ENCODE measurements around the gene TAF11L3. TPM values are rescaled to one million over a fixed set of nuclear protein-coding genes. Genes with fewer than 3 reads are reported as not detected.
"Not testable (repeated sequence)": the region's sequence is repeated elsewhere in the genome, so short reads cannot be mapped to it uniquely, and the experiment has no call there.

The TAF11L3 gene
- total and polyA plus RNA-seq, 2 donors (not counting 1 experiment from before 2014, with no cell fraction given): not detected

- Mint-ChIP-seq H3K27ac (no peak overlapping the region), H3K4me3 (no peak overlapping the region), H3K27me3 (no peaks in the 10 kb centered on the region), H3K4me1 (peaks cover 13% of the 10 kb centered on the region), H3K9me3 (ENCODE audit: insufficient read depth) (no peaks in the 10 kb centered on the region)
- TF ChIP-seq EZH2 (IDR thresholded peaks at IDR 0.05; ENCODE audit: borderline replicate concordance, insufficient read depth, low read depth, low read length, poor library complexity, severe bottlenecking): no peak
- no peak for TF ChIP-seq CTCF (IDR thresholded peaks at IDR 0.05)
- H3K9me3 ChIP-seq (ENCODE audit: control extremely low read depth in 1 of 3, control insufficient read depth in 2 of 3, insufficient read depth in 1 of 3, low read length in 2 of 3): no peaks in the 10 kb centered on the region
- no peak overlapping the region for H3K4me2 ChIP-seq (replicated peaks; ENCODE audit: low read depth, low read length, poor library complexity, severe bottlenecking)
- H2AFZ ChIP-seq (ENCODE audit: insufficient read depth, low read depth, low read length, poor library complexity, severe bottlenecking): no peak overlapping the region
- ATAC-seq (ENCODE audit: low read depth): no peak
- POLR2A ChIA-PET: no interaction called here
- H3K27me3 ChIP-seq (replicated peaks in 1 of 4; ENCODE audit: control extremely low read depth in 1 of 4, control insufficient read depth in 3 of 4, insufficient read depth in 4 of 4, low read length in 3 of 4): no peaks in the 10 kb centered on the region
- no peak overlapping the region for H3K4me3 ChIP-seq (ENCODE audit: control extremely low read depth in 1 of 5, extremely low read depth in 1 of 5, insufficient read depth in 1 of 5, low read depth in 2 of 5, low read length in 4 of 5)
- no peaks in the 10 kb centered on the region for H3K79me2 ChIP-seq (ENCODE audit: control insufficient read depth, insufficient read depth, low read length)
- H4K20me1 ChIP-seq (ENCODE audit: control insufficient read depth, insufficient read depth, low read length, poor library complexity, severe bottlenecking): no peaks in the 10 kb centered on the region
- WGBS (ENCODE audit: insufficient coverage): no CpG with 5 or more reads among the region's 4 CpGs
- CTCF ChIA-PET: no interaction called here
- H3K36me3 ChIP-seq (replicated peaks in 1 of 2; ENCODE audit: control extremely low read depth in 1 of 2, control insufficient read depth in 1 of 2, extremely low read depth in 1 of 2, insufficient read depth in 2 of 2, low read length in 1 of 2): no peaks in the 10 kb centered on the region
- no peak overlapping the region for H3K27ac ChIP-seq (ENCODE audit: low read length in 2 of 2)
- intact Hi-C loops (cut with micrococcal nuclease): no loop called here
- no peak overlapping the region for H3K9ac ChIP-seq (ENCODE audit: low read length)
- H3K4me1 ChIP-seq (ENCODE audit: control insufficient read depth in 2 of 2, insufficient read depth in 2 of 2, low read length in 2 of 2): no peaks in the 10 kb centered on the region
- DNase-seq: no peak
These were observed 36.8 kb upstream of the TAF11L3 start for GRCh38 chr5:17481378-17481777.

GRCh38 chr5:17482790-17483189 is 35.4 kb upstream of the TAF11L3 start:
- H3K27ac Mint-ChIP-seq: no peak overlapping the region
- Histone ChIP-seq H3K27me3 (replicated peaks in 1 of 4; ENCODE audit: control extremely low read depth in 1 of 4, control insufficient read depth in 3 of 4, insufficient read depth in 4 of 4, low read length in 3 of 4) (no peaks in the 10 kb centered on the region), H2AFZ (ENCODE audit: insufficient read depth, low read depth, low read length, poor library complexity, severe bottlenecking) (no peak overlapping the region), H3K27ac (ENCODE audit: low read length in 2 of 2) (no peak overlapping the region), H3K4me3 (ENCODE audit: control extremely low read depth in 1 of 5, extremely low read depth in 1 of 5, insufficient read depth in 1 of 5, low read depth in 2 of 5, low read length in 4 of 5) (no peak overlapping the region), H3K9ac (ENCODE audit: low read length) (no peak overlapping the region), H3K9me3 (ENCODE audit: control extremely low read depth in 1 of 3, control insufficient read depth in 2 of 3, insufficient read depth in 1 of 3, low read length in 2 of 3) (no peaks in the 10 kb centered on the region), H3K4me2 (replicated peaks; ENCODE audit: low read depth, low read length, poor library complexity, severe bottlenecking) (no peak overlapping the region), H3K36me3 (replicated peaks in 1 of 2; ENCODE audit: control extremely low read depth in 1 of 2, control insufficient read depth in 1 of 2, extremely low read depth in 1 of 2, insufficient read depth in 2 of 2, low read length in 1 of 2) (no peaks in the 10 kb centered on the region), H3K79me2 (ENCODE audit: control insufficient read depth, insufficient read depth, low read length) (no peaks in the 10 kb centered on the region), H4K20me1 (ENCODE audit: control insufficient read depth, insufficient read depth, low read length, poor library complexity, severe bottlenecking) (no peaks in the 10 kb centered on the region), H3K4me1 (ENCODE audit: control insufficient read depth in 2 of 2, insufficient read depth in 2 of 2, low read length in 2 of 2) (no peaks in the 10 kb centered on the region)
- H3K4me3 Mint-ChIP-seq: no peak overlapping the region
- H3K27me3 Mint-ChIP-seq: no peaks in the 10 kb centered on the region
- intact Hi-C loops (cut with micrococcal nuclease): no loop called here
- no peak for ATAC-seq (ENCODE audit: low read depth)
- ChIA-PET CTCF (no interaction called here), POLR2A (no interaction called here)
- TF ChIP-seq EZH2 (IDR thresholded peaks at IDR 0.05; ENCODE audit: borderline replicate concordance, insufficient read depth, low read depth, low read length, poor library complexity, severe bottlenecking): no peak
- TF ChIP-seq CTCF (IDR thresholded peaks at IDR 0.05): no peak
- DNase-seq: no peak
- peaks cover 5% of the 10 kb centered on the region for H3K4me1 Mint-ChIP-seq
- no peaks in the 10 kb centered on the region for H3K9me3 Mint-ChIP-seq (ENCODE audit: insufficient read depth)
- WGBS (ENCODE audit: insufficient coverage): no CpG with 5 or more reads among the region's 2 CpGs

- H3K9me3 ChIP-seq (ENCODE audit: control extremely low read depth in 1 of 3, control insufficient read depth in 2 of 3, insufficient read depth in 1 of 3, low read length in 2 of 3); H3K4me3 Mint-ChIP-seq; intact Hi-C loops (cut with micrococcal nuclease); H2AFZ ChIP-seq (ENCODE audit: insufficient read depth, low read depth, low read length, poor library complexity, severe bottlenecking); H3K27me3 ChIP-seq (replicated peaks in 1 of 4; ENCODE audit: control extremely low read depth in 1 of 4, control insufficient read depth in 3 of 4, insufficient read depth in 4 of 4, low read length in 3 of 4); H4K20me1 ChIP-seq (ENCODE audit: control insufficient read depth, insufficient read depth, low read length, poor library complexity, severe bottlenecking); H3K4me2 ChIP-seq (replicated peaks; ENCODE audit: low read depth, low read length, poor library complexity, severe bottlenecking); H3K4me1 ChIP-seq (ENCODE audit: control insufficient read depth in 2 of 2, insufficient read depth in 2 of 2, low read length in 2 of 2); DNase-seq; ATAC-seq (ENCODE audit: low read depth); H3K36me3 ChIP-seq (replicated peaks in 1 of 2; ENCODE audit: control extremely low read depth in 1 of 2, control insufficient read depth in 1 of 2, extremely low read depth in 1 of 2, insufficient read depth in 2 of 2, low read length in 1 of 2); H3K9ac ChIP-seq (ENCODE audit: low read length); H3K27me3 Mint-ChIP-seq; H3K4me1 Mint-ChIP-seq; POLR2A ChIA-PET; H3K27ac ChIP-seq (ENCODE audit: low read length in 2 of 2); H3K4me3 ChIP-seq (ENCODE audit: control extremely low read depth in 1 of 5, extremely low read depth in 1 of 5, insufficient read depth in 1 of 5, low read depth in 2 of 5, low read length in 4 of 5); H3K27ac Mint-ChIP-seq; CTCF ChIA-PET; H3K79me2 ChIP-seq (ENCODE audit: control insufficient read depth, insufficient read depth, low read length); H3K9me3 Mint-ChIP-seq (ENCODE audit: insufficient read depth): not testable (repeated sequence)
- WGBS (ENCODE audit: insufficient coverage): 100% methylated on average over 4 of the region's 10 CpGs
These were observed 31.5 kb upstream of the TAF11L3 start for GRCh38 chr5:17486464-17487173.

All from B cell (primary cell).